Measurements from ENCODE around the gene YEATS2.
"Not testable (repeated sequence)": the region's sequence is repeated elsewhere in the genome, so short reads cannot be mapped to it uniquely, and the experiment has no call there.

YEATS2 gene

GRCh38 chr3:183779896-183780465 is 82.4 kb downstream of the YEATS2 start:
- peak; percentile 79 to 82 for DNase-seq

GRCh38 chr3:183781246-183781645 is 83.6 kb downstream of the YEATS2 start:
- DNase-seq: no peak

- DNase-seq: no peak
These were observed 85.1 kb downstream of the YEATS2 start for GRCh38 chr3:183782576-183783276.

- DNase-seq: not testable (repeated sequence)
These were observed 86.9 kb downstream of the YEATS2 start for GRCh38 chr3:183784503-183784902.

- no peak for DNase-seq
These were observed 92.2 kb downstream of the YEATS2 start for GRCh38 chr3:183789826-183790225.

- no peak for DNase-seq
These were observed 93.1 kb downstream of the YEATS2 start for GRCh38 chr3:183790700-183791099.

- DNase-seq: no peak
These were observed 95.4 kb downstream of the YEATS2 start for GRCh38 chr3:183792976-183793375.

GRCh38 chr3:183794452-183794851 is 96.9 kb downstream of the YEATS2 start:
- no peak for DNase-seq

- DNase-seq: no peak
These were observed 98.8 kb downstream of the YEATS2 start for GRCh38 chr3:183796372-183796771.

GRCh38 chr3:183797996-183798395 is 100.4 kb downstream of the YEATS2 start:
- DNase-seq: no peak

GRCh38 chr3:183799461-183799860 is 101.9 kb downstream of the YEATS2 start:
- no peak for DNase-seq

- DNase-seq: no peak
These were observed 102.8 kb downstream of the YEATS2 start for GRCh38 chr3:183800243-183800863.

- DNase-seq: no peak
These were observed 104.0 kb downstream of the YEATS2 start for GRCh38 chr3:183801601-183802000.

GRCh38 chr3:183802989-183803388 is 105.4 kb downstream of the YEATS2 start:
- DNase-seq: no peak

GRCh38 chr3:183807209-183807728 is 109.7 kb downstream of the YEATS2 start:
- no peak for DNase-seq

GRCh38 chr3:183807881-183808280 is 110.3 kb downstream of the YEATS2 start:
- no peak for DNase-seq

GRCh38 chr3:183808355-183808754 is 110.8 kb downstream of the YEATS2 start:
- no peak for DNase-seq

- DNase-seq: no peak
These were observed 111.7 kb downstream of the YEATS2 start for GRCh38 chr3:183809270-183809669.

- no peak for DNase-seq
These were observed 113.3 kb downstream of the YEATS2 start for GRCh38 chr3:183810643-183811594.

GRCh38 chr3:183811638-183812037 is 114.0 kb downstream of the YEATS2 start:
- no peak for DNase-seq

- no peak for DNase-seq
These were observed 115.3 kb downstream of the YEATS2 start for GRCh38 chr3:183812761-183813445.

- no peak for DNase-seq
These were observed 116.6 kb downstream of the YEATS2 start for GRCh38 chr3:183814240-183814639.
